H9 (cell line): ENCODE results near the gene RRP36. TPM values are rescaled to one million over a fixed set of nuclear protein-coding genes. Genes with fewer than 3 reads are reported as not detected.
A peak's percentile ranks its signal among the peaks of the same experiment; 100 is the strongest.

ENCODE experiments used
- DNase-seq: peaks from one replicate; pipeline ENCODE4 v3.0.0-alpha.2; 2017
- H2AFZ ChIP-seq: one replicate; pipeline ENCODE4 v1.6.1; 2013; ENCODE audit warnings: mild to moderate bottlenecking, low read length, control low read depth, moderate library complexity
- H2AK5ac ChIP-seq: 2 replicates; pipeline ENCODE4 v1.6.1; 2013; ENCODE audit warnings: low read length, control low read depth, mixed read lengths; ENCODE audit not compliant: insufficient read length
- H2BK120ac ChIP-seq: one replicate; pipeline ENCODE4 v1.6.1; 2013; ENCODE audit warnings: low read depth, mild to moderate bottlenecking, low read length, control low read depth, inconsistent platforms; ENCODE audit not compliant: poor library complexity, severe bottlenecking
- H2BK12ac ChIP-seq: 2 replicates; pipeline ENCODE4 v1.6.1; 2013; ENCODE audit warnings: low read length, control low read depth, mixed read lengths, low read depth; ENCODE audit not compliant: insufficient read length
- H2BK15ac ChIP-seq: 2 replicates; pipeline ENCODE4 v1.6.1; 2013; ENCODE audit warnings: low read depth, low read length, control low read depth
- H2BK20ac ChIP-seq: one replicate; pipeline ENCODE4 v1.6.1; 2013; ENCODE audit warnings: low read depth, mild to moderate bottlenecking, low read length, control low read depth, inconsistent platforms; ENCODE audit not compliant: poor library complexity, severe bottlenecking
- H2BK5ac ChIP-seq: 2 replicates; pipeline ENCODE4 v1.6.1; 2013; ENCODE audit warnings: low read length, control low read depth, mixed read lengths; ENCODE audit not compliant: insufficient read length
- H3K14ac ChIP-seq: 2 replicates; pipeline ENCODE4 v1.6.1; 2013; ENCODE audit warnings: low read length, control low read depth; ENCODE audit not compliant: insufficient read depth
- H3K18ac ChIP-seq: 2 replicates; pipeline ENCODE4 v1.6.1; 2013; ENCODE audit warnings: low read depth, mild to moderate bottlenecking, mixed read lengths, low read length, control low read depth; ENCODE audit not compliant: insufficient read length
- H3K23ac ChIP-seq: 2 replicates; pipeline ENCODE4 v1.6.1; 2013; ENCODE audit warnings: low read length, control low read depth, mixed read lengths, low read depth; ENCODE audit not compliant: insufficient read length
- H3K23me2 ChIP-seq: 2 replicates; pipeline ENCODE4 v1.6.1; 2013; ENCODE audit warnings: low read depth, mild to moderate bottlenecking, mixed read lengths, low read length, control low read depth; ENCODE audit not compliant: insufficient read length, poor library complexity, severe bottlenecking
- H3K27ac ChIP-seq: 2 replicates; pipeline ENCODE4 v1.5.1; 2013; ENCODE audit warnings: low read length, control low read depth, mixed read lengths, low read depth; ENCODE audit not compliant: insufficient read length
- H3K27me3 ChIP-seq: 2 replicates; pipeline ENCODE4 v1.6.1; 2013; ENCODE audit warnings: low read length, control low read depth, inconsistent platforms; ENCODE audit not compliant: insufficient read depth
- H3K4ac ChIP-seq: 2 replicates; pipeline ENCODE4 v1.6.1; 2013; ENCODE audit warnings: low read depth, mild to moderate bottlenecking, control low read depth, inconsistent platforms, low read length, moderate library complexity
- H3K4me1 ChIP-seq: 2 replicates; pipeline ENCODE4 v1.6.1; 2013; ENCODE audit warnings: low read length, control low read depth, inconsistent platforms; ENCODE audit not compliant: insufficient read depth
- H3K4me2 ChIP-seq: 2 replicates; pipeline ENCODE4 v1.6.1; 2013; ENCODE audit warnings: low read length, control low read depth, mixed read lengths; ENCODE audit not compliant: insufficient read length, insufficient read depth
- H3K56ac ChIP-seq: 2 replicates; pipeline ENCODE4 v1.6.1; 2013; ENCODE audit warnings: low read depth, mild to moderate bottlenecking, mixed read lengths, low read length, control low read depth; ENCODE audit not compliant: insufficient read length
- H3K79me1 ChIP-seq: 2 replicates; pipeline ENCODE4 v1.6.1; 2013; ENCODE audit warnings: low read depth, mild to moderate bottlenecking, moderate library complexity, low read length, control low read depth, inconsistent platforms; ENCODE audit not compliant: insufficient read depth, poor library complexity, severe bottlenecking
- H3K79me2 ChIP-seq: 2 replicates; pipeline ENCODE4 v1.6.1; 2013; ENCODE audit warnings: low read length, control low read depth, inconsistent platforms; ENCODE audit not compliant: insufficient read depth
- H3K9ac ChIP-seq: 2 replicates; pipeline ENCODE4 v1.6.1; 2013; ENCODE audit warnings: low read length, control low read depth, mixed read lengths; ENCODE audit not compliant: insufficient read length; ENCODE audit errors: extremely low read depth
- H3K9me3 ChIP-seq: one replicate; pipeline ENCODE4 v1.6.1; 2013; ENCODE audit warnings: low read depth, low read length, inconsistent platforms; ENCODE audit not compliant: control insufficient read depth
- H3T11ph ChIP-seq: one replicate; pipeline ENCODE4 v1.6.1; 2013; ENCODE audit warnings: mild to moderate bottlenecking, low read length, control low read depth, inconsistent platforms
- H4K20me1 ChIP-seq: one replicate; pipeline ENCODE4 v1.6.1; 2013; ENCODE audit not compliant: control insufficient read depth, insufficient read length, insufficient read depth
- H4K5ac ChIP-seq: 2 replicates; pipeline ENCODE4 v1.6.1; 2013; ENCODE audit warnings: low read depth, mild to moderate bottlenecking, mixed read lengths, low read length, control low read depth; ENCODE audit not compliant: insufficient read length
- H4K8ac ChIP-seq: replicated peaks from 2 replicates; pipeline ENCODE4 v1.6.1; 2013; ENCODE audit warnings: low read length, control low read depth, mixed read lengths, low read depth; ENCODE audit not compliant: insufficient read length
- H4K91ac ChIP-seq: 2 replicates; pipeline ENCODE4 v1.6.1; 2013; ENCODE audit warnings: low read depth, mild to moderate bottlenecking, moderate library complexity, mixed read lengths, low read length, control low read depth; ENCODE audit not compliant: insufficient read length
- H3K27ac Mint-ChIP-seq, 3 experiments: 2 replicates in 2 of 3; 3 replicates in 1 of 3; pipeline ENCODE4 v1.8.0; 2020 to 2021; ENCODE audit warnings: mixed read lengths in 3 of 3, mild to moderate bottlenecking in 1 of 3, moderate library complexity in 1 of 3
- H3K27me3 Mint-ChIP-seq: 2 replicates; pipeline ENCODE4 v1.8.0; 2021; ENCODE audit warnings: low read depth, mild to moderate bottlenecking, moderate library complexity, mixed read lengths
- H3K36me3 Mint-ChIP-seq, 3 experiments: 2 replicates in 2 of 3; 3 replicates in 1 of 3; pipeline ENCODE4 v1.8.0; 2020 to 2021; ENCODE audit warnings: low read depth in 3 of 3, mixed read lengths in 3 of 3; ENCODE audit not compliant: insufficient read depth in 1 of 3
- H3K4me1 Mint-ChIP-seq, 2 experiments: 2 replicates each; pipeline ENCODE4 v1.8.0; 2020; ENCODE audit warnings: mixed read lengths in 2 of 2
- H3K4me3 Mint-ChIP-seq, 2 experiments: 2 replicates in 1 of 2; 3 replicates in 1 of 2; pipeline ENCODE4 v1.8.0; 2020 to 2021; ENCODE audit warnings: mild to moderate bottlenecking in 2 of 2, mixed read lengths in 2 of 2, moderate library complexity in 1 of 2
- H3K9me3 Mint-ChIP-seq, 2 experiments: 2 replicates in 1 of 2; 3 replicates in 1 of 2; pipeline ENCODE4 v1.8.0; 2020; ENCODE audit warnings: mild to moderate bottlenecking in 2 of 2, mixed read lengths in 2 of 2, moderate library complexity in 1 of 2
- CTCF ChIP-seq: fragments of 200-600 bp; sonication (generic); conservative IDR thresholded peaks from 3 replicates; pipeline ENCODE4 v1.8.0; 2021; ENCODE audit warnings: antibody characterized with exemption, mild to moderate bottlenecking
- WGBS: extraction: QIAGEN DNeasy Blood & Tissue Kit; methylation state at CpG from one replicate; pipeline ENCODE4 v1.1.7; 2013; ENCODE audit warnings: missing lambda C conversion rate, low lambda C conversion rate, mixed read lengths; ENCODE audit not compliant: insufficient read length; ENCODE audit errors: extremely low coverage; 5-methylcytosine and 5-hydroxymethylcytosine counted together
- total RNA-seq: library from RNA; stranded (reverse); gene quantifications from 2 replicates; pipeline ENCODE4 v1.2.1, GENCODE V29; 2021

Gene RRP36
- total RNA-seq, 1 experiment from 2014 or later: 117 TPM

- Histone ChIP-seq H3K9me3 (no peaks in the 10 kb centered on the region), H3K23ac (no peak overlapping the region), H2BK20ac (no peak overlapping the region), H4K5ac (no peak overlapping the region), H4K20me1 (no peaks in the 10 kb centered on the region), H2BK15ac (no peak overlapping the region), H2AFZ (no peak overlapping the region), H3K56ac (no peak overlapping the region), H3K79me2 (no peaks in the 10 kb centered on the region), H3K18ac (no peak overlapping the region), H3K27me3 (no peaks in the 10 kb centered on the region), H3K14ac (no peak overlapping the region), H2BK12ac (no peak overlapping the region), H3K79me1 (no peaks in the 10 kb centered on the region), H3K9ac (no peak overlapping the region), H3K4me1 (no peaks in the 10 kb centered on the region), H3K27ac (no peak overlapping the region), H2BK120ac (no peak overlapping the region), H2AK5ac (no peak overlapping the region), H3K4ac (no peak overlapping the region), H3K23me2 (no peaks in the 10 kb centered on the region), H4K91ac (no peak overlapping the region), H3T11ph (no peak overlapping the region), H3K4me2 (no peak overlapping the region), H4K8ac (no peak overlapping the region), H2BK5ac (no peak overlapping the region)
- TF ChIP-seq CTCF: no peak
- no peaks in the 10 kb centered on the region for H3K9me3 Mint-ChIP-seq
- no peaks in the 10 kb centered on the region; the same call in none of the 2 replicates for H3K27me3 Mint-ChIP-seq
- WGBS: no CpG with 5 or more reads among the region's 2 CpGs
- no peak overlapping the region for H3K4me3 Mint-ChIP-seq
- H3K4me1 Mint-ChIP-seq: no peaks in the 10 kb centered on the region
- H3K36me3 Mint-ChIP-seq: peaks cover 40 to 90% (median 70%) of the 10 kb centered on the region in 3 experiments; a peak in 6 of 7 replicates
- peak; percentile 19 for DNase-seq
- H3K27ac Mint-ChIP-seq: 0 out of 7 replicates have a peak overlapping the region, but pooled peaks of 1 of the 3 experiments have one; percentile 18
Measured at GRCh38 chr6:43034190-43034525, 12.7 kb downstream of the RRP36 start.
